Measurements from ENCODE around the gene CCBE1. TPM values are rescaled to one million over a fixed set of nuclear protein-coding genes. Genes with fewer than 3 reads are reported as not detected.
"Not testable (repeated sequence)": the region's sequence is repeated elsewhere in the genome, so short reads cannot be mapped to it uniquely, and the experiment has no call there.

Gene CCBE1
- total RNA-seq, 2 experiments from 2014 or later = 0.36 TPM; not detected in 1

DNA sequence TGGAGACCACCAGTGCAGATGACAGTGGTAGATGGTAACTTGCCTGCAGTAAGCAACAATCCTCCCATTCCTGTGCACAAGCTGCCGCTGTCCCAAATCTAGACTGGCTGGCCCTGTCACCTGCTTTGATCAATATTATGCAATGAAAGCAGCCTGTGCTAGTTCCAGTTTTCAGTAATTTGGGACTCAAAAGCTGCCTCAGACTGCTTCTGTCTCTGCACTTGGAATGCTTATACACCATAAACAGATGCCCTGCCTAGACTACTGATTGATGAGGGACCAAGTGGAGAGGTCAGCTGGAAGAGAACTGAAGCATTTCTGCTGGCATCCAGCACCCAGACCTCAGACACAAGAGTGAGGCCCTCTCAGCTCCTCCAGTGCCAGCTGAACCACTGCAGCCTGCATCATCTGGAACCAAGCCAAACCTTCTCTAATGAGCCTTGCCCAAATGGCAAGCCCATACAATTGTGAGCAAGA, 24.9 kb downstream of the CCBE1 start:
- Mint-ChIP-seq H3K4me1 (ENCODE audit: low read depth) (no peaks in the 10 kb centered on the region), H3K36me3 (no peaks in the 10 kb centered on the region), H3K9me3 (no peaks in the 10 kb centered on the region), H3K4me3 (no peak overlapping the region), H3K27ac (no peak overlapping the region), H3K27me3 (no peaks in the 10 kb centered on the region)
- POLR2A ChIA-PET = no interaction called here
- no peak for DNase-seq
- intact Hi-C loops (cut with micrococcal nuclease) = no loop called here
- CTCF ChIA-PET = no interaction called here

DNA sequence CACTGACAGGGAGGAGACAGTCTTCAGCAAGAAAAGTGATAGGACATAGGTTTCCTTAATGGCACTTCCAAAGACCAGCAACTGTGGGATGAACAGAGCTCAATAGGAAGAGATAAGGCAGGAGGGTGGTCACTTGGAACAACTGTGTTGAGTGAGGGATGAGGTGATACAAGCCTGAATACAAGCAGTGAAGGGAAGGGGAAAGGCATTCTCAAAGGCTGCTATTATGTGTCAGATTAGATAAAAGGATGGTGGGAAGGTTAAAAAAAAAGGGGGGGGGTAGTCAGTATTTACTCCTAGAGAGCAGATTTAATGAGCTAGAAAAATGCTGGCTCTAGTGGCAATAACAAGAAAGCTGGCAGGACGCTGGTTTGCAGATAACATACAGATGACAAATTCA, 25.7 kb downstream of the CCBE1 start:
- CTCF ChIA-PET = no interaction called here
- DNase-seq = no peak
- H3K27me3 Mint-ChIP-seq = no peaks in the 10 kb centered on the region
- POLR2A ChIA-PET = no interaction called here
- H3K9me3 Mint-ChIP-seq = no peaks in the 10 kb centered on the region
- no peak overlapping the region for H3K4me3 Mint-ChIP-seq
- intact Hi-C loops (cut with micrococcal nuclease) = no loop called here
- no peak overlapping the region for H3K27ac Mint-ChIP-seq
- no peaks in the 10 kb centered on the region for H3K36me3 Mint-ChIP-seq
- no peaks in the 10 kb centered on the region for H3K4me1 Mint-ChIP-seq (ENCODE audit: low read depth)

DNA sequence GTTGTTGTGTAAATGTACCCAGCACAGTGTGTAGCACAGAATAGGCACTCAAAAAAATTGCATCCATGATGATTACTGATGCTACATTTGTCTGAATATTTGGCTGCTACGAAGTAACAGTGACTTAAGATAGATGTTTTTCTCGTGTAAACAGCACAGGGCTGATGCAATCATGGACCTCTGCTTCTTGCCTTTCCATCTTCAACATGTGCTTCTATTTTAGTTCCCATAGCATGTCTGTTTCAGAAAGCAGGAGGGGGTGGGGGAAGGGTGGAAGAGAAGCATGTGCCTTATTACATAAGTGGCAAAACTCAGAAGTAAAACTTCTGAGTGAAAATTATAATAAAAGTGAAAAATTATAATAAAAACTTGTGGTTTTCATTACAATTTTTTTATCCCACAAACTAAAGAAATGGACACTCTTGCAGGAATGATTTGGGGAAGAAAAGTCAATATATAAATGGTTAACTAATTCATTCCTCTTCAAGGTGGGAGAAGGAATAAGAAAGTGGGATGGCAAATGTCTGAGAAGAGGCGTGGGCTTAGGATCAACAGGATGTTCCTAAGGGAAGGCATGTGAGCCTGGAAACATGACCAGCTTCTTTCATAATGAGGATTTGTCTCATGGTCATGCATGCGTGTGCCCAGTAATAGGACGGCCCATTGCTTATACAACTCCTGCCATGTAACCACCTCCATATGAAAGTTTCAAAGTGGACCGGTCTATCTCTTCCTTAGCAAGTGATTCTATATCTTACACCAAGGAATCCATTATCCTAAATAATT, 27.2 kb downstream of the CCBE1 start:
- intact Hi-C loops (cut with micrococcal nuclease) = no loop called here
- no peaks in the 10 kb centered on the region for H3K4me1 Mint-ChIP-seq (ENCODE audit: low read depth)
- no peak overlapping the region for H3K27ac Mint-ChIP-seq
- no peaks in the 10 kb centered on the region for H3K9me3 Mint-ChIP-seq
- H3K36me3 Mint-ChIP-seq = no peaks in the 10 kb centered on the region
- ChIA-PET POLR2A (no interaction called here), CTCF (interaction anchor here (1.5 kb wide), 1 partner anchor 39 kb away, joined by 3 read pairs; no protein-coding TSS in a partner anchor)
- no peaks in the 10 kb centered on the region for H3K27me3 Mint-ChIP-seq
- no peak overlapping the region for H3K4me3 Mint-ChIP-seq
- DNase-seq = no peak

DNA sequence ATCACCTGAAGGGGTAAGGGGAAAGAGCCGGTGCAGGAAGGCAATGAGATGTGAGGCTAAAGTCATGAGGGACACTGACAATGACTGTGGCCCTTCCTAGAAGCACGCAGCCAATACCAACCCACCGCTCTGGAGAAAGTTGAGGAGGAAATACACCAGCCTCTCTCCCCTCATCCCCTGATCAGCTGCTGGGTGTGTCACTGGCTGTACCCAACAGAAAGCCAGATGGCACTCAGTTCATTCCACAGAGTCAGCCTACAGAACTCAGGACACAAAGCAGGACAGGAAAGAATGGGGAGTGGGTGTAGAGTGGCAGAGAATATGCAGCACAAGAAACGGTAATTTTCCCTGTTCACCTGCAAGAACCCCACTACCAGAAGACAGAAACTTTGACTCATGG, 29.7 kb downstream of the CCBE1 start:
- Mint-ChIP-seq H3K27me3 (no peaks in the 10 kb centered on the region), H3K4me1 (ENCODE audit: low read depth) (no peaks in the 10 kb centered on the region), H3K9me3 (no peaks in the 10 kb centered on the region), H3K27ac (no peak overlapping the region), H3K36me3 (no peaks in the 10 kb centered on the region), H3K4me3 (no peak overlapping the region)
- CTCF ChIA-PET = no interaction called here
- POLR2A ChIA-PET = no interaction called here
- no peak for DNase-seq
- intact Hi-C loops (cut with micrococcal nuclease) = no loop called here

DNA sequence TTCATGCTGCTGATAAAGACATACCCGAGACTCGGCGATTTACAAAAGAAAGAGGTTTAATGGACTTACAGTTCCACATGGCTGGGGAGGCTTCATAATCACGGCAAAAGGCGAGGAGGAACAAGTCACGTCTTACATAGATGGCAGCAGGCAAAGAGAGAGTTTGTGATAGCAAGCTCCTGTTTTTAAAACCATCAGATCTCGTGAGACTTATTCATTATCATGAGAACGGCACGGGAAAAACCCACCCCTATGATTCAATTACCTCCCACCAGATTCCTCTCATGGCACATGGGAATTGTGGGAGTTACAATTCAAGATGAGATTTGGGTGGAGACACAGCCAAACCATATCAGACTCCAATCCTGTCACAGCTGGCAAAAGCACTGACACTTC, 31.2 kb downstream of the CCBE1 start:
- CTCF ChIA-PET; H3K4me1 Mint-ChIP-seq (ENCODE audit: low read depth); H3K9me3 Mint-ChIP-seq; H3K27me3 Mint-ChIP-seq; intact Hi-C loops (cut with micrococcal nuclease); H3K27ac Mint-ChIP-seq; POLR2A ChIA-PET; H3K36me3 Mint-ChIP-seq; DNase-seq; H3K4me3 Mint-ChIP-seq: not testable (repeated sequence)

DNA sequence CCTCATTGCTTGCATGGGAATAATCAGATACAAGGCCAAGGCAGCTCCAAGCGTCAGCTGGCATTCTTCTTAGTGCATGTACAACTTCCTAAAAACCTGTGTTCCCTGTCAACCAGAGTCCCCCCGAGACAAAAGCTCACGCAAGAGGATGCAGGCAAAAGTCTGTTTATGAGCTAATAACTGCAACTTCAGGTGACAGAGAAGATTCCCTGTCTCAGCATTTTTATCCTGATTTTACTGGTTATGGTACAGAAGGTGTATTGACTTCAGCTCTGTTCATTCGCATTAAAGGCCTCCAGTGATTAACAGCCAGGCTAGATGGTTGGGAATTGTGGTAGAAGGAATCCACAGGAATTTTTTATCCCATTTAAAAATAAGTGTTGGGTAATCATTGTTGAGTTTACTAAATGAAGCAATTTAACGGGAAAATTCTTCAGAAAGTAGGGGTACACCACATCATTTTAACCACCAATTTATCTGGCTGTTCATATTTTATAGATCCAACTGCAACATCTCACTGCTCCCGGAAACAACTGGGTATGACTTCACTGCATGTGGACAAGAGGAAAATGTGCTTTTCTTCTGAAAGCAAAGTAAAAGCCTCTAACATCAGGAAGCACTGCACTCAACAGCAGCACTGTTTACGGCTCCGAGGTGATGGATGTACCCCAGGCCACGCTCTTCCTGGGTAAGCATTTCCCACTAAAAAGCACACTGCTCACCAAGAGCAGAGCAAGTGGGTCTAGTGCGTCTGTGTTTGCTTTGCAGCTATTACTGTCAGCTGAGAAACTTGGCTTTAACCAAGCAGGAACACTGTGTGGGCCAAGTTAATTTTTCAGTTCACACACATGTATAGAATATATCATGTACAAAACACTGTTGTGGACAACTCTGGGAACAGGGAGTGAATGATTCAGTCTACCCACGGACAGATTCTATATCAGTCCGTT, 31.9 kb downstream of the CCBE1 start:
- no peaks in the 10 kb centered on the region for H3K36me3 Mint-ChIP-seq
- ChIA-PET CTCF (no interaction called here), POLR2A (no interaction called here)
- no peak overlapping the region for H3K4me3 Mint-ChIP-seq
- H3K27ac Mint-ChIP-seq = no peak overlapping the region
- H3K9me3 Mint-ChIP-seq = no peaks in the 10 kb centered on the region
- intact Hi-C loops (cut with micrococcal nuclease) = no loop called here
- DNase-seq = no peak
- no peaks in the 10 kb centered on the region for H3K4me1 Mint-ChIP-seq (ENCODE audit: low read depth)
- no peaks in the 10 kb centered on the region for H3K27me3 Mint-ChIP-seq

DNA sequence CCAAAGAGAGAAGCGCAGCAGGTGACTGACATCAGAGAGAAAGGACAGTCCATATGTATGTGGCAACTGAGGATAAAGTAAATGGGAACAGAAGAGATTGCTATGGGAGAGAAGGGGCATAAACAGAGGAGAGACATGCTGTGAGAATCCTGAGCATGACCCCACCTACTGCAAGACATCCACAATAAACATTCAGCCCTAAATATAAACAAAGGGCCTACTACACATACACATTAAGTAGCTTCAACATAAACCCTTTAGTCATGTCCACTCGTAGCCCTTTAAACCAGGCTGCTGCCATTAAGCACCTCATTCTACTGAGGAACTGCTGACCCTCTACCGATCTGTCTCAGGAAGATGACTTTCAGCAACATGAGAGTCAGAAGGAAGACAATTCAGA, 32.9 kb downstream of the CCBE1 start:
- intact Hi-C loops (cut with micrococcal nuclease) = no loop called here
- ChIA-PET POLR2A (no interaction called here), CTCF (no interaction called here)
- no peaks in the 10 kb centered on the region for H3K9me3 Mint-ChIP-seq
- no peak overlapping the region for H3K4me3 Mint-ChIP-seq
- no peaks in the 10 kb centered on the region for H3K4me1 Mint-ChIP-seq (ENCODE audit: low read depth)
- H3K27me3 Mint-ChIP-seq = no peaks in the 10 kb centered on the region
- no peaks in the 10 kb centered on the region for H3K36me3 Mint-ChIP-seq
- no peak for DNase-seq
- no peak overlapping the region for H3K27ac Mint-ChIP-seq

DNA sequence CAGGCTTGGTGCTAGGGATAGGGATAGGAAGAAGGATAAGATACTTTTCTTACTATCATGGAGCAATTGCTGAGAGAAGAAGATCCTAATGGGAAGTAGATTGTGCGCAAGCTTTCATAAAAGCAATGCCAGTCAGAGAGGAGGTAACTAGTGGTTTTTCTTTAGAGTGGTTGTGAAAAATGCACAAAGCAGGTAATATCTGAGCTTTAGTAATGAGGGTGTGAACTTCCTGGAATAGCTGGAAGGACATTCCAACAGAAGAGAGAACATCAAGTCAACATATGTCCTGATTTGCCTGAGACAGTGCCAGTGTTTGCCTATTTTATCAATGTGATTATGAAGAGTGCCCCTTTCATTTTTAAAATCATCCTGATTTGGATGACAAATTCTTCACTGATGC, 34.1 kb downstream of the CCBE1 start:
- H3K9me3 Mint-ChIP-seq = no peaks in the 10 kb centered on the region
- no peaks in the 10 kb centered on the region for H3K27me3 Mint-ChIP-seq
- DNase-seq = no peak
- no peaks in the 10 kb centered on the region for H3K4me1 Mint-ChIP-seq (ENCODE audit: low read depth)
- H3K4me3 Mint-ChIP-seq = no peak overlapping the region
- ChIA-PET CTCF (interaction anchor here (1.0 kb wide), 1 partner anchor 34 kb away, joined by 3 read pairs; the partner anchor contains the start of gene CCBE1), POLR2A (no interaction called here)
- no peaks in the 10 kb centered on the region for H3K36me3 Mint-ChIP-seq
- intact Hi-C loops (cut with micrococcal nuclease) = no loop called here
- H3K27ac Mint-ChIP-seq = no peak overlapping the region

DNA sequence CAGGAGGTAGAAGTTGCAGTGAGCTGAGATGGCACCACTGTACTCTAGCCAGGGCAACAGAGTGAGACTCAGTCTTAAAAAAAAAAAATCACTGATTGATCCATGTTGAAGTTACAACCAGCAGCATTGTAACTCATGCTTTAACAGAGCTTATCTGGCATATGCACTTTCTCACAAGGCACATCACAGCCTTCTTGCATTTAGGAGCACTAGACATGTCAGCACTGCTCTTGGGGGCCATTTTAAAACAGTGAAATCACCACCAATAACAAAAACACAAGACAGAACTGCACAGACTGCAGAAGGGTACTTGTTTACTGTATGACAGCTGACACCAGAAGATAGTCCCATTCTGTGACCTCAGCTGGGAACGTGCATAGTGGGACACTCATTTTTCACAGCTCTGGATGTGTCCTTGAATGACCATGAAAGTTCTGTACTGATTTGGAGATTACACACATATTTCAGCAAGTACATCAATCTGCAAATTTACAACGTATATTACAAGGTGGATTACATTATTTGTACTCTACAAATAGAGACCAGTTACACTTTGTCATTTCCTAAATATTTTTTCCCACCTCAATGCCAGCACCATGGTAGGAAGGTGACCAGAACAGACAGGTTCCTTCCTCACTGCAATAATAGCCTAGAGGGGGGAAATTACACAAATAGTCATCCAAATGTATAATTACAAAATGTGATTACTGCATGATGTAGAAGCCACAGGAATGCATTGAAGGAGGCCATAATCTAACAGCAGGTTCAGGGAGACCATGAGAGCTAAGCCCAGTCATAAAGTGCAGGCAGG, 35.1 kb downstream of the CCBE1 start:
- no peaks in the 10 kb centered on the region for H3K27me3 Mint-ChIP-seq
- no peak for DNase-seq
- no peaks in the 10 kb centered on the region for H3K9me3 Mint-ChIP-seq
- ChIA-PET CTCF (interaction anchor here (1.0 kb wide), 1 partner anchor 35 kb away, joined by 3 read pairs; the partner anchor contains the start of gene CCBE1), POLR2A (no interaction called here)
- H3K36me3 Mint-ChIP-seq = no peaks in the 10 kb centered on the region
- H3K4me3 Mint-ChIP-seq = no peak overlapping the region
- no peaks in the 10 kb centered on the region for H3K4me1 Mint-ChIP-seq (ENCODE audit: low read depth)
- intact Hi-C loops (cut with micrococcal nuclease) = no loop called here
- H3K27ac Mint-ChIP-seq = no peak overlapping the region

DNA sequence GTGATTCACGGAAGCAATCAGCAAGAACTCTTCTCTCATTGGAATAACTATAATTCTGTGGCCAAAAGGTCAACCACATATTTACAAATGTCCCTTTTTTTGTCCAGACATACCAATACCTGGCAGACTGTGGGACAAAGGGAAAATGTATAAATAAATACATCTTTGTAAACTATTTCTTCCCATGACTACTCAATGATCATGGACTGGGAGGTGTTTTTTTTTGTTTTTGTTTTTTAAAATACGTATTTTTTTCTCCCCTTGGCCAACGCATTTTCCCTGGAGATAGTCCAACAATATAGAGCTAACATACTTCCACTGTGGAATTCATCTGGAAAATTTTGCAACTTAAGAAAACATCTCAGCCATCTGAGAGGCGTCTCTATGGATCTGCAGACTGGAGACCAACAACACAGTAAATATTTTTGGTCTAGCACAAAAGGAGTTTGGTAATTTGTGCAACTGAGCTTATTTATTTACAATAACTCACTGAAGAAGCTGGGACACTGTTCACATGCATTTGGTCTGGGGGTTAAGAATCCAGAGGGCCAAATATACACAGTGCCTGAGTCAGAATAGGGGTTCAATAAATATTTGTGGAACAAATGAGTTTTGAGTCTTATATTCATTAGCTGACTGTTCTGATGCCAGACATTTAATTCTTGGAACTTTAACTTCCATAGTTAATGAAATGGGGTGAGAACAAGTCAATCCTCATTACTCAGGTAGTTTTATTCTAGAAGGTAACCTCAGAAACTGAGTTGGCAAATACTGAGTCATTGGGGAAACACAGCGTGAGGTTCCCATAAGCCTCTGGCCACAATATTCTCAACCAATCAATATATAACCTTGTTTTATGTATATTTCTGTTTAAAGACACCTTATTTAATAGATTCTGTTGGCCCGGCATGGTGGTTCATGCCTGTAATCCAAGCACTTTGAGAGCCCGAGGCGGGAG, 36.2 kb downstream of the CCBE1 start:
- CTCF ChIA-PET = interaction anchor here (0.7 kb wide), 1 partner anchor 443 kb away, joined by 3 read pairs; no protein-coding TSS in a partner anchor
- H3K9me3 Mint-ChIP-seq = no peaks in the 10 kb centered on the region
- intact Hi-C loops (cut with micrococcal nuclease) = no loop called here

DNA sequence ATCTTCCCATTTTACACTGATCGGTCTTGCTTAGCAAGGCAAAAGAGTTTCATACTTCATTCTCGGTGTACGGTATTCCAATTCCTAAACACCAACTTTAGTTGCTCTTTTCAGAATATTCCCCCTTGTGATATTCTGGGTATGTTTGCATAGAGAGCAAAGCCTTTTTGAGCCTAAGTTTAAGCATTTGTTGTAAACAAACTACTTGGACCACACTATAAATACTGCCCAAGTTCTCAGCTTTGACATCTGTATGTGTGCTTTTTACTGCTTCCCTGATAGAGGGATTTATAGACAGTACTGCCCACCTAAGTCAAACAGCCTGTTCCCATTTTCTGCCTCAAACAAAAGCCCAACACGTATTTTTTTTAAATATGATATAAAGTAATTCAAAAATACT, 36.9 kb downstream of the CCBE1 start:
- Mint-ChIP-seq H3K36me3 (no peaks in the 10 kb centered on the region), H3K4me3 (no peak overlapping the region), H3K27ac (no peak overlapping the region), H3K27me3 (no peaks in the 10 kb centered on the region), H3K9me3 (no peaks in the 10 kb centered on the region), H3K4me1 (ENCODE audit: low read depth) (no peaks in the 10 kb centered on the region)
- intact Hi-C loops (cut with micrococcal nuclease) = no loop called here
- POLR2A ChIA-PET = interaction anchor here (0.7 kb wide), 1 partner anchor 9 kb away, joined by 3 read pairs; no protein-coding TSS in a partner anchor
- no peak for DNase-seq
- CTCF ChIA-PET = interaction anchor here (0.6 kb wide), 1 partner anchor 198 kb away, joined by 3 read pairs; no protein-coding TSS in a partner anchor

More for the DNA sequence above, 36.2 kb downstream of the CCBE1 start:
- Mint-ChIP-seq H3K36me3 (no peaks in the 10 kb centered on the region), H3K27me3 (no peaks in the 10 kb centered on the region), H3K4me3 (no peak overlapping the region), H3K4me1 (ENCODE audit: low read depth) (no peaks in the 10 kb centered on the region), H3K27ac (no peak overlapping the region)
- DNase-seq = no peak
- POLR2A ChIA-PET = no interaction called here

Measured in activated CD4-positive, alpha-beta memory T cell treated with anti-CD3 and anti-CD28 coated beads for 36 hours (primary cell).